Loucy (cell line): Measurements from ENCODE around the gene FAM131B.

Experiments
- H2AFZ ChIP-seq: fragments of 200-600 bp; sonication (generic); 2 replicates; pipeline ENCODE4 v1.6.0; 2016; ENCODE audit warnings: antibody characterized with exemption, mild to moderate bottlenecking, low read length, moderate library complexity
- H3F3A ChIP-seq: fragments of 200-600 bp; 2 replicates; pipeline ENCODE4 v1.6.0; 2016; ENCODE audit warnings: antibody characterized with exemption, low read depth, mild to moderate bottlenecking
- H3K27me3 ChIP-seq: fragments of 200-600 bp; sonication (generic); 2 replicates; pipeline ENCODE4 v1.6.1; 2014; ENCODE audit warnings: low read length, mild to moderate bottlenecking; ENCODE audit not compliant: insufficient read depth, poor library complexity, severe bottlenecking
- H3K36me3 ChIP-seq: fragments of 200-600 bp; sonication (generic); 2 replicates; pipeline ENCODE4 v1.6.1; 2016; ENCODE audit warnings: low read length; ENCODE audit not compliant: insufficient read depth
- H3K4me1 ChIP-seq: fragments of 200-600 bp; sonication (generic); 2 replicates; pipeline ENCODE4 v1.5.1; 2014; ENCODE audit warnings: low read length, mild to moderate bottlenecking; ENCODE audit not compliant: insufficient read depth, poor library complexity, severe bottlenecking
- H3K4me2 ChIP-seq: fragments of 200-600 bp; sonication (generic); 2 replicates; pipeline ENCODE4 v1.6.0; 2014; ENCODE audit warnings: antibody characterized with exemption, low read length, low read depth, mild to moderate bottlenecking; ENCODE audit not compliant: poor library complexity, severe bottlenecking
- H3K4me3 ChIP-seq: fragments of 200-600 bp; sonication (generic); 2 replicates; pipeline ENCODE4 v1.5.1; 2014; ENCODE audit warnings: low read length, mild to moderate bottlenecking, mixed read lengths; ENCODE audit not compliant: poor library complexity, severe bottlenecking
- H3K79me2 ChIP-seq: fragments of 200-600 bp; sonication (generic); 2 replicates; pipeline ENCODE4 v1.6.1; 2014; ENCODE audit warnings: low read length; ENCODE audit not compliant: insufficient read depth
- H3K9ac ChIP-seq: fragments of 200-600 bp; sonication (generic); 2 replicates; pipeline ENCODE4 v1.6.0; 2014; ENCODE audit warnings: mild to moderate bottlenecking, low read depth, low read length, moderate library complexity; ENCODE audit not compliant: poor library complexity, severe bottlenecking
- H3K9me2 ChIP-seq: fragments of 200-600 bp; sonication (generic); replicated peaks from 2 replicates; pipeline ENCODE4 v1.6.1; 2016; ENCODE audit warnings: low read depth, low read length, mixed read lengths
- H3K9me3 ChIP-seq: fragments of 200-600 bp; sonication (generic); 2 replicates; pipeline ENCODE4 v1.6.1; 2014; ENCODE audit warnings: mild to moderate bottlenecking, antibody characterized with exemption, low read length, low read depth; ENCODE audit not compliant: insufficient read depth
- H4K20me1 ChIP-seq: fragments of 200-600 bp; sonication (generic); 2 replicates; pipeline ENCODE4 v1.6.0; 2014; ENCODE audit warnings: antibody characterized with exemption, low read length, mild to moderate bottlenecking; ENCODE audit not compliant: insufficient read depth, poor library complexity, severe bottlenecking
- CTCF ChIP-seq: fragments of 200-600 bp; sonication (generic); conservative IDR thresholded peaks from 2 replicates; pipeline ENCODE4 v1.5.1; 2014; ENCODE audit warnings: mild to moderate bottlenecking, antibody characterized with exemption, low read length
- EZH2phosphoT487 ChIP-seq: fragments of 200-600 bp; IDR thresholded peaks from 2 replicates; pipeline ENCODE4 v1.6.1; 2018; ENCODE audit warnings: antibody characterized with exemption, mild to moderate bottlenecking, moderate library complexity, borderline replicate concordance

Gene FAM131B

GRCh38 chr7:143360788-143361551 lies 1.5 kb downstream of the FAM131B start:
- H3K4me1 ChIP-seq, result peaks cover 13% of the 10 kb centered on the region
- no peaks in the 10 kb centered on the region for H3F3A ChIP-seq
- H3K9me2 ChIP-seq, result no peaks in the 10 kb centered on the region
- H3K4me3 ChIP-seq, result no peak overlapping the region
- no peaks in the 10 kb centered on the region for H3K27me3 ChIP-seq
- peak overlapping the region; percentile 87 for H3K4me2 ChIP-seq
- no peaks in the 10 kb centered on the region for H3K9me3 ChIP-seq
- no peaks in the 10 kb centered on the region for H3K36me3 ChIP-seq
- TF ChIP-seq EZH2phosphoT487 (no peak), CTCF (no peak)
- no peak overlapping the region for H3K9ac ChIP-seq
- no peaks in the 10 kb centered on the region for H3K79me2 ChIP-seq
- no peak overlapping the region for H2AFZ ChIP-seq
- H4K20me1 ChIP-seq, result no peaks in the 10 kb centered on the region

GRCh38 chr7:143359771-143360353 lies 2.7 kb downstream of the FAM131B start:
- Histone ChIP-seq H2AFZ (no peak overlapping the region), H4K20me1 (no peaks in the 10 kb centered on the region), H3K9me3 (no peaks in the 10 kb centered on the region), H3K4me1 (peaks cover 13% of the 10 kb centered on the region), H3F3A (no peaks in the 10 kb centered on the region), H3K9ac (no peak overlapping the region), H3K79me2 (no peaks in the 10 kb centered on the region), H3K36me3 (no peaks in the 10 kb centered on the region), H3K4me2 (no peak overlapping the region), H3K4me3 (no peak overlapping the region), H3K27me3 (no peaks in the 10 kb centered on the region), H3K9me2 (no peaks in the 10 kb centered on the region)
- TF ChIP-seq EZH2phosphoT487 (no peak), CTCF (no peak)

GRCh38 chr7:143358626-143359025 lies 3.9 kb downstream of the FAM131B start:
- H3K27me3 ChIP-seq, result no peaks in the 10 kb centered on the region
- H3K4me3 ChIP-seq, result no peak overlapping the region
- no peaks in the 10 kb centered on the region for H4K20me1 ChIP-seq
- no peak overlapping the region for H3K9ac ChIP-seq
- no peaks in the 10 kb centered on the region for H3K9me3 ChIP-seq
- no peaks in the 10 kb centered on the region for H3K36me3 ChIP-seq
- H3K4me2 ChIP-seq, result no peak overlapping the region
- H3F3A ChIP-seq, result no peaks in the 10 kb centered on the region
- H3K9me2 ChIP-seq, result no peaks in the 10 kb centered on the region
- peaks cover 9% of the 10 kb centered on the region for H3K4me1 ChIP-seq
- TF ChIP-seq EZH2phosphoT487 (no peak), CTCF (no peak)
- no peak overlapping the region for H2AFZ ChIP-seq
- H3K79me2 ChIP-seq, result no peaks in the 10 kb centered on the region
